GM18907 (cell line): ENCODE measurements around the gene CES3.

Experiments
- ATAC-seq: cut with Tn5 transposase; IDR thresholded peaks from one replicate; pipeline ENCODE4 v1.9.1; 2021; ENCODE audit warnings: mild to moderate bottlenecking, moderate library complexity; ENCODE audit not compliant: unreplicated experiment

Gene CES3, protein sequence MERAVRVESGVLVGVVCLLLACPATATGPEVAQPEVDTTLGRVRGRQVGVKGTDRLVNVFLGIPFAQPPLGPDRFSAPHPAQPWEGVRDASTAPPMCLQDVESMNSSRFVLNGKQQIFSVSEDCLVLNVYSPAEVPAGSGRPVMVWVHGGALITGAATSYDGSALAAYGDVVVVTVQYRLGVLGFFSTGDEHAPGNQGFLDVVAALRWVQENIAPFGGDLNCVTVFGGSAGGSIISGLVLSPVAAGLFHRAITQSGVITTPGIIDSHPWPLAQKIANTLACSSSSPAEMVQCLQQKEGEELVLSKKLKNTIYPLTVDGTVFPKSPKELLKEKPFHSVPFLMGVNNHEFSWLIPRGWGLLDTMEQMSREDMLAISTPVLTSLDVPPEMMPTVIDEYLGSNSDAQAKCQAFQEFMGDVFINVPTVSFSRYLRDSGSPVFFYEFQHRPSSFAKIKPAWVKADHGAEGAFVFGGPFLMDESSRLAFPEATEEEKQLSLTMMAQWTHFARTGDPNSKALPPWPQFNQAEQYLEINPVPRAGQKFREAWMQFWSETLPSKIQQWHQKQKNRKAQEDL

DNA sequence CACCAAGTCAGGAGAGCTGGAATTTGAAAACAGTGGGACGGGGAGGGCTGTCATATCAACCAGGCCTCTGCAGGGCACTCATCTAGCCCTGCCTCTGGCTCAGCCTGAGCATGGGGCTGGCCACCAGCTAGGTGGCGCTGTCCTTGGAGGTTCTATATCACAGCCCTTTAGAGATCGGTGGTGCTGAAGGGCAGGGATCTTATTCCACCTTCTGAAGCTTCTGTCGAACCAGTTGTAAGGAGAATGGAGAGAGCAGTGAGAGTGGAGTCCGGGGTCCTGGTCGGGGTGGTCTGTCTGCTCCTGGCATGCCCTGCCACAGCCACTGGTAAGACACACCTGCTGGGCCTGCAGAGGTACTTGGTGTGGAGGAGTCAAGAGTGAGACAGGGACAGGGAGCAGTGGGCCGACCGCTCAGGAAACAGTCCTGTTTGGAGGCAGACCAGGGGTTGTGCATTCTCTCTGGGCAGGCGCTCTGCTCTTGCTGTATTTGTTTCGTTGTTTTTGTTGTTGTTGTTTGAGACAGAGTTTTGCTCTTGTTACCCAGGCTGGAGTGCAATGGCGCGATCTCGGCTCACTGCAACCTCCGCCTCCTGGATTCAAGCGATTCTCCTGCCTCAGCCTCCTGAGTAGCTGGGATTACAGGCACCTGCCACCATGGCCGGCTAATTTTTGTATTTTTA lies at the start of gene CES3:
TSS of gene CES3 (plus strand) at position 202 of the 680 bp plus-strand sequence. CDS start at position 244, 42 bp downstream.
- peak; percentile 76 for ATAC-seq

DNA sequence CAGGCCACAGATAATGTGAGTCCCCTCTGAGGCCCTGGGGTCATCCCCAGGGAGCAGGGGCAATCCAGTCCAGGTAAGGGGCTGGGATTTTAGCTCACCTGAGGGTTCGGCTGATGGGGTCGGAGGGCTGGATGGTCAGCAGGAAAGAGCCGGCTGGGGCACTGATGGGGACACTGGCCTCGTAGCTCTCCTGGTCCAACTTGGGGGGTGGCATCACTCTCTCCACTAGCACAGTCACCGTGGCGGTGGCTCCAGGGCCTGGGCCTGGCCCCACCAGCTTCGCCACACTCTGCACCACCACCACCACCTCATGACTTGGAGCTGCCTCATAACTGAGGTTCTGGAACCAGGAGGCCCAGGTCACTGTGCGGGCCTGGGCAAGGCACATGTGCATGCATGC lies 49.3 kb upstream of the CES3 start:
- ATAC-seq = no peak

DNA sequence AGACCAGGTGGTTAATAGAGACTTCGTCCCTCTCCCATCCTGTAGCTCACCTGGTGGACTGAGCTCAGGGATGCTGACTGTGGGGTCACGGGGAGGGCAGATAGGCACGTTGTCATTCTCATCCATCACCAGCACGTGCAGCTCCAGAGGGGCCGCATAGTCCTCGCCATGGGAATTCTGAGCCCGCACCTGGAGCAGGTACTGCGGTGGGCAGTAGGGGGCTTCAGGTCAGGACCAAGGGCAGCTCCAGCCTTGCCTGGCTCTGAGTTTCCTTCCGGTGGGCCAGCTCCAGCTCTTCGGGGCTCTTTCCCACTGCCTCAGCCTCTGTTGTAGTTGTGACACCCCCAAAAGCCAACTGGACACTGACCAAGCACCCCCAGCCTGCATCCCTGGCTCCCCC lies 48.0 kb upstream of the CES3 start:
- no peak for ATAC-seq

DNA sequence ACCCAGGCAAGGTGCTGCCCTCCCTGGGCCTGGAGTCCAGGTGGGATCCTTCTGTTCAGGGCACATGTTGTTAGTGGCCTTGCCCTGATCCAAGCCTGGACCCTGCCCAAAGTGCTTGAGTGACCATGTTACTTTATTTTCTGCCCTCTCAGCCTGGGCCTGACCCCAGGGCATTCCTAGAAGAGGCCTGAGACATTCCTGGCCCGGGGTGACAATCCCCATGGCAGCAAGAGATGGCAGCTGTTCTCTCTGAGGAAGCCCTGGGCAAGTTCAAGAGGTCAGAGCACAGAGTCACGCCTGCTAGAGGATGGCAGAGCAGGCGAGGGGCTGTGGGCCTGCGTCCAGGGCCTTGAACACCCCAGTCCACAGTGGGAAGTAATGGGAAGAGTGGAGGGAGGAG lies 47.4 kb upstream of the CES3 start:
- ATAC-seq = no peak

DNA sequence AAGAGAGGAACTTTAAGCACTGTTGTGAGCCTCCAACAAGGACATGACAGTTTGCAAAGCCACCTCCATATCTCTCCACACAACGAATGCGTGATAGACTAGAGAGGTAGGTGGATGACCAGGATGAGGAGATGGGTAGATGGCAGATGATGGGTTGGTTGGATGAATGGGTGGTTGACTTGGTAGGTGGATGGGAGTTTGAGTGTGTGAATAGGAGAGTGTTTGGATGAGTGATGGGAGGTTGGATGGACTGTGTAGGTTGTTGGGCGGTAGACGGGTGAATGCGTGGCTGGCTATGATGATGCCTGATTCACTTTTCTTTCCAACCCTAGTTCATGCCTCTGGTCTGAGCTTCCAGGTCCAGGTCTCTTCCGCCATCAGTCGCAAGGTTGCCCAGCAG lies 46.5 kb upstream of the CES3 start:
- ATAC-seq = no peak

DNA sequence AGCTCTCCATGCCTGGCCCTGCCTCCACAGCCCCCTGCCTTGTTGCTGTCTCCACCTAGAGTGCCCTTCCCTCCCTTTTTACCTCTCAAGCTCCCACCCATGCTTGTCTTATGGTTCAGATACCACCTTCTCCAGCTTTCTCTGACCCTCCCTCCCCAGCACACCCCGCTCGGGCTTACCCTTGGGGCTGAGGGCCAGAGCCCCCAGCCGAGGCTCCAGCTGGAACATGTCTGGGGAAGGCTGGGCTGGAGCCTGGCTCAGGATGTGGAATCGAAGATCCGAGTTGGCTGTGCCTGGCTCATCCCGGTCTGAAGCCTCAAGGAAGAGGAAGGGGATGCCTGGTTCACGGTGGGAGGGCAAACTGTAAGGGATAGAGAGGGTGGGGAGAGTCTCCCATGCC lies 46.0 kb upstream of the CES3 start:
- no peak for ATAC-seq

DNA sequence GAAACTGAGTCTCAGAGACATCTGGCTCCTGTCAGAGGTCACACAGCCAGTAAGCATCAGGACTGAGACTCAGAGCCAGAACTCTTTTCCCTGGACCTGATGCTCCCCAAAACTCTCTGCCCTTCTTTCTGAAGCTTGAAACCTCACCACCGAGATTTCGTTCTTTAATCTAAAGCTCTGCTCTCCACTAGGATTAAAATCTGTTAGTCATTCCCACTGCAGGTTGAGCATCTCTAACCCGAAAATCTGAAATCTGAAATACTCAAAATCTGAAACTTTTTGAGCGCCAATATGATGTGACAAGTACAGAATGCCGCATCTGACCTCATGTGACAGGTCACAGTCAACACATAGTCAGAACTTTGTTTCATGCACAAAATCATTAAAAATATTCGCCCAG lies 44.5 kb upstream of the CES3 start:
- no peak for ATAC-seq

DNA sequence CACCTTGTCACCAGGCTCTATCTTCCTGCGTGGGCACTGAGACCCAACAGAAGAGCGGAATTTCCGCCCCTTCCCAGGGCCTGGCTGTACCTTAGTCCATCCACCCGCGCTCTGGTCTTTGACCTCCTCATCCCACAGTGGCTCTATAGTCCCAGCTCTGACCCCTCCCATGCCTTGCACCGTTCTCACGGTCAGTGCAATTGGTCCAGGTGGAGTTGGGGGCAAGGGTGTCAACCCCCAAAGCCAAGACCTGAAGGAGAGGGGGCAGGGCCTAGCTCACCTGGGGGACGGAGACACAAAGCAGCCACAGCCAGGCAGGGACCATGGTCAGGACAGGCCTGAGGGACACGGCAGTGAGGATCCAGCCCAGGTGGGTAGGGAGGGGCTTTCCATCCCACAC lies 43.3 kb upstream of the CES3 start:
- no peak for ATAC-seq

DNA sequence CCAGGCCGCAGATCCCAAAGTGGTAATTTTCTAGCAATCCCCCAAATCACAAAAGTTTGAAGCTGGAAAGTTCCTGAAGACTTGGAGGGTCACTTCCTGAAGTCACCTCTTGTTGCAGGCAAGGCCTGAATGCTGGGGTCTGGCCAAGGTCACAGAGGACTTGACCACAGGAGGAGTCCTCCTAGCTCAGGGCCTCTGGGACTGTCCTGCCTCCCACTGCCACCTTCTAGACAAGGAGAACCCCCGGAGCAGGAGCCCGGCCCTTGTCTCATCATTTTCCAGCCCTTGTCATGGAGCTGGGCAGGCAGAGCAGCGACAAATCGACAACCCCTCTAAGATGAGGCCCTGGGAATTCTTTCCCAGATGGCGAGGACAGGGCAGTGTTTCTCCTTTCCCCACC lies 42.7 kb upstream of the CES3 start:
- no peak for ATAC-seq

DNA sequence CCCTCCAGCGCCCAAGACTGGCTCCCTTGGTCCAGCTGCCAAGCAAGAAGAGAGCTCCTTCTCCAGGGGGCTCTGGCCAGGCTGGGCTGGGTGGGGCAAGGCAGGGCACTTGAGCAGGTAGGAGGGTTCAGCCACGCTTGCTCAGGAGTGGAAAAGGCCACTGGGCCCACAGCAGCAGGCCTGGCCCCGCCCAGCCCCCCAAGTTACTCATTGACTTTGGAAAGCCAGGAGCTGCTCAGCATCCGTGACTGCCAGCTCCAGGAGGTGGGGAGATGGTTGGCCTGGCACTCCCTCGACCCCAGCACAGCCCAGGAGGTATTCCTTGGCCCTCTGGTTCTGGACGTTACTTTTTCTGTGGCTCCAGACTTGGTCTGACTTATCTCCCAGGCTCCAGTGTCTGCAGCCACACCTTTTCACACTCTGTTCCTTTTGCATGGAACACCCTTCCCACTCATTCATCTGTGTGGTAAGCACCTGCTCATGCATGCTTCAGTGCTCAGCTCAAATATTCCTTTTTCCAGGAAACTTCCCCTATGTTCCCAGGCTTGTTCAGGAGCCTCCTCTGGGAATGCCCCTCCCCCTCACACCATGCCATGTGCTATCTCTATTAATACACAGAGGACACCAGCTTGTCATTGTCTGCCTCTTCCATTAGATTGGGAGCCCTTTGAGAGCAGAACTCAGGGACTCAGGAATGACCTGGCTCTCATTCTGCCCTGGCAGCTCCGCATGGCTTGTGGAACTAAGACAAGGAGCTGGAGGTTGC lies 42.1 kb upstream of the CES3 start, which contains the start of gene CDH16:
TSS of gene CDH16 (minus strand) at position 83 of the 766 bp plus-strand sequence. CDS start 820 bp downstream, outside the sequence.
- ATAC-seq = no peak

DNA sequence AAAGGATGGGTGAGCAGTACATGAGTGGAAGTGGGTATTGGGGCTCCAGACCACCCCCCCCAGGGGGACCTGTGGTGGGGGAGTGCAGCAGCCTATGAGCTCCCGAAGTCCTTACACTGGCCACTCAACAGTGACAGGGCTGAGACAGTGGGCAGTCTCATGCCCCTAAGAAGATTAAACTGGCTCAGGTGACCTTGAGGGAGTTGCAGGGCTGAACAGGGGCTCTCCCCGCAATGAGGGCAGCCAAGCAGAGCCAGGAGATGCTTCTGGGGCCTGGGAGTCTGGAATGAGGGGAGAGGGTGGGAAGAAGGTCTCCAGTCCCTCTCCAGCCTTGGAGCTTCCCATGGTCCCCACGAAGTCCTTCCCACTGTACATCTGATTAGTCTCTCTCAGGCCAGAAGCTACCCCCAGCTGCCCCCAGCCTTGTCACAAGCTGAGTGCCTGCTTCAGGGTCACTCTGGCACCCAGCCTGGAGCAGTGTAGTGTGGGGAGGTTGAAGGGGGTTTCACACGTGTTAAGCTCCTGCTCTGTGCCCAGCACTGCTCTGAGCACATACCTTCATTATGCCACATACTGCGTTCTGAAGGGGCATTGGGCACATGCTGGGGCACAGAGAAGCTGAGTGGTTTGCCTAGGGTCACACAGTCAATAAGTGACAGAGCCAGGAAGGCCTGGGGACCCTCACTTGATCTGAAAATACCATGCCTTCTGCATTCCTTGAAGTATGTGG lies 41.3 kb upstream of the CES3 start:
- ATAC-seq = no peak

DNA sequence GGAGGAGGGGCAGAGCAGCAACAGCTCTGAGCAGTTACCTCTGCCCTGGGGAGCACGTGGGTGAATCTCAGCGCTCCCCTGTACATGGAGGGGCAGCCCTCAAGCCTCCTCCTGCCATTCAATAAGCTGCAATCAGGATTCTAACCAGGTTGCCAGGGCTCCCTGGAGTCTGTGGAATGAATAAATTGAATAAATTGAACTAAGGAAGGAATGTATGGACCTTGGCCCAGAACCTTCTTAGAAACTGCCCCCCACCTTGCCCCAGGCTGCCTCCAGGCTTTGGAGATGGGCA lies 40.8 kb upstream of the CES3 start:
- no peak for ATAC-seq

DNA sequence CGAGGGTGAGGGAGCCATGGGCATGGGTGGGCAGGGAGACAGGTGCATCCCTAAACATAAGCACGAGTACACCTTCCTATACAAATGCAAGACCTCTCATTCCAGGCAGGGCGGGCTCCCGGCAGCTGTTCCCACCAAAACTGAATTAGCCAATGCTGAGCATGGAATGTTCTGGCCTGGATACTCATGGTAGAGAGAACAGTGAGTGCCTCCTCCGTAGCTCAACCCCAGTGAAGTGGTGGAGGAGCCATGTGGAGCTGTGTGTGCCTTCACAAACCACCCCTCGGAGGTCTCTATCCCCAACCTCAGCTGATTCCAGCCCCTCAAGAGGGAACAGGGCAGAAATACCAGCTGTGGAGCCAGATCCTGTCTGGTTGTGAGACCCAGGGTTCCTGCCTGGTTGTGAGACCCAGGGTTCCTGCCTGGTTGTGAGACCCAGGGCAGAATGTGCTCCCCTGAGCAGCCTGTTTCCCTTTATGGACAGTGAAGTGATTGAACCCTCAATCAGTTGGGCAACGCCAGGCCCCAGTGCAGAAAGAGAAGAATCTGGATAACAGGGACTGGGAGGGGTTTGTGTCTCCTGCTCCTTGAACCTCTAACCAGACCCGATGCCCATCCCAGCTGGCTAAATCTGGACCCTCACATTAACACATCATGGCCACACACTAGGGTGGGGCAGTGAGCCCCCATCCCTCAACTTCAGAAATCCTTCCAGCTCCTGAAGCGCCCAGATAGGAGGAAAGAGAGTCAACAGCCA lies 40.0 kb upstream of the CES3 start:
- ATAC-seq = no peak

DNA sequence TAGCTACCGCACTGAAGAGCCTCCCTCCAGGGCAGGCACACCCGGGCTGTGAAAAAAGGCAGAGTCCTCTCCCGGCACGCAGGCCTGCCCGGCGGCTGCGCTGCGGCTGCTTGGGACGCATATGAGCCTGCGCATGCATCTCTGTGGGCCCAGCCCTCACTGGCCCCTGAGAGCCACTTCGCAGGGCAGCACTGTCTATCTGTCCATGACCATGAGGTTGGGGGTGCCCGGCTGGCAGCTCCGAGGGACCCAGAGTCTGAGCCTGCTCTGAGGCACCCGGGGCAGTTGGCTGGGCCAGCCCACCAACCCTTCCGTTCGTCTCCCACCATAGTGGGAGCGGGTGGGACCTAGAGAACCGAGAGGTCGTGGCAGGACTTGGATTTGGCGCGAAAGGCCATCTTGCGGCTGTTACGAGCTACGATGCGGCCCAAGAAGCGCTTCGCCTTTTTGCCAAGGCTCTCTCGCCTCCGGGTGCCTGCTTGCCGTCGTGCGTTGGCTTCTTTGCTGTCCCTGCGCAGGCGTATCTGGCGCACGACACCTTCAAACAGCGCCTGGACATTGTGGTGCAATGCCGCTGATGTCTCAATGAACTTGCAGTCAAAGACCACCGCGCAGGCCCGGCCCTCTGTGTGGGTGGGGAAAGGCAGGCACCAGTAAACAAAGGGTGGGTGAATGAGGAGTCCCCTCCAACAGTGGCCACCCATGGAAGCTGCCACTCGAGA lies 39.2 kb upstream of the CES3 start:
- no peak for ATAC-seq

DNA sequence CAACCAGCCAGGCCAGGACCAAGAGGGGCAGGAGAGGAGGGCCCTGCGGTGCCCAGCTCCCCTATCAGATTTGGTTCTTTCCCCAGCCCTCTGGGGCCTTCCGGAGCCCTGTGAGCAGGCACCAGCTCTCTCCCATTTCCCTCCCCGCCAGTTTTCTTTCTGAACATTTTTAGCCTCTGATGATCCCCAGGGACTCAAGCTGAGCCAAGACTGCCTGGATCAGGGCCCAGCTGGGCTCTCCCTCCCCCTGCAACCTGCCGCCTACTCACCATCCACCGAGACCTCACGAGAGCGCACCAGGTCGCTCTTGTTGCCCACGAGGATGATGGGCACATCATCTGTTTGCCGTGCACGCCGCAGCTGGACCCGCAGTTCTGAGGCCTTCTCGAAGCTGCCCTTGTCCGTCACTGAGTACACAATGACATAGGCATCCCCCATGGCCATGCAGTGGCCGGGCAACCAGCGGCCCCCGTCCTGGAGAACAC lies 37.8 kb upstream of the CES3 start:
- ATAC-seq = no peak

DNA sequence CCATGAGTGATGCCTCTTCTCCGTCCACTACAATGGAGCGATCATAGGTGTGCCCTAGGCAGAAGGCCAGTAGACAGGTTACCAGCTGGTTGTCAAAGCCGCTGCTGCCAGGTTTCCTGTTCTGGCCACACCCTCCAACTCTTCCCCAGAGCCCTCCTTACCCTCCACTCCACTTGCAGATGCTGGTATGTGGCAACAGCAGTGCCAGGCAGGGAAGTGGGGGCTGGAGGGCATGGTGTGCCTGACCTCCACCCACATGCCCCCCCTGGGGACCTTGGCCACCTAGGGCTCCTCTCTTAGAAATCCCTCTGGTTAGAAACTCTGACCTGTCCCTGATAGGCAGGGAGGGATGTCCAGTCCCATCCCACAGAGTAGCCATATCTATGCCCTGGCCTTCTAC lies 37.2 kb upstream of the CES3 start:
- no peak for ATAC-seq

DNA sequence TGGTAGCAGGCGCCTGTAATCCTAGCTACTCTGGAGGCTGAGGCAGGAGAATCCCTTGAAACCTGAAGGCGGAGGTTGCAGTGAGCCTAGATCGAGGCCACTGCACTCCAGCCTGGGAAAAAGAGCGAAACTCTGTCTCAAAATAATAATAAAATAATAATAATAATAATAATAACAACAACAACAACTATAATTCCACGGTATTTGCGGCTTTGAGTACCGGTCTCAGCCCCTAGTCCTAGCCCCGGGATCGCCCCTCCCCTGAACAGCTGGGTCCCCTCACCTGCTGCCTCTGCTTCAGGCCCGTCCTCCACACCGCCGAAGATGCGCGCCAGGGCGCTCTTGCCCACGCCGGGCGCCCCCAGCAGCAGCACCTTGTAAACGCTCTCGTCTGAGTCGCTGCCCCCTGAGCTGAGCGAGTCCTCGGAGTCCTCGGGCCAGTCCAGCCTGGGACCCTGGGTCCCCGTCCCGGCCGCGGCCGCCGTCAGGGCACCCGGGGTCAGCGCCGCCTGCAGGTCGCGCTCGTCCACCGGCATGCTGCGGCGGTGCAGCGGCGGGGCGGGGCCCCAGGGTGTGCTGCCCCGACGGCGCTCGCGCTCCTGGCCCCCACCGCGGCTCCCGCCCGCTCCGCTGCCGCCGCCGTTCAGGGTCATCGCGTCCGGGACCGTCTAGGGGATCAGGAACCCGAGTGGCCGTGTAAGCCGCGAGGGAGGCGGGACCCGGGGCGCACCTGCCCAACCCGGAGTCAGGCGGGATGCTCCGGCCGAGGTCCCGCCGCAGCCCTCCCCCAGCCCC lies 36.3 kb upstream of the CES3 start:
- ATAC-seq = no peak

DNA sequence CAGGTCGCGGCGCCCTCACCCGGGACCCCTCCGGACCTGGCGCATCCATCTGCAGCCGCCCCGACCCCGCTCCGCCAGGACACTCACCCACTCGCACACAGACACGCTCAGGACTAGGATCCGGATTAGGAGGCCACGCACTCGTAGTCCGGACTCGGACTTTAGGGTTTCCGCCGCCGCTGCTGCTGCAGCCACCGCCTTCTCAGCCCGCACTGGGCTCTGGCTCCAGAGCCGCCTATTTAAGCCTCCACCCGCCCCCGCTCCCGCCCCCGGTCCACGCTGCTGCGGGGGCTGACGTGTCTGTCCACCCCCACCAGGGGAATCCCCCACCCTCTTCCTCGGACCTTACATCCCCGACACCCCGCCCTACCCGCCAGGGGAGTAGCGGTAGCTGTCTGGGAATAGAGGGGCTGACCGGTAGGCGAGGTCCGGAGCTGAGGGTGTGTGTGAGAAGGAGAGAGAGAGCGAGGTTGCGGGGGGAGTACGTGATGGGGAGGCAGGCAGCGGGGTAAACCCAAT lies 35.7 kb upstream of the CES3 start, which contains the start of gene RRAD:
TSS of gene RRAD (minus strand) at position 214 of the 519 bp plus-strand sequence. CDS start 356 bp downstream, outside the sequence.
- ATAC-seq = no peak
